ENCODE measurements around the gene GLTPD2.

The GLTPD2 gene

GRCh38 chr17:4833941-4834680 is 45.3 kb downstream of the GLTPD2 start:
- no peaks in the 10 kb centered on the region for H3K9me2 ChIP-seq (replicated peaks; ENCODE audit: insufficient read depth, low read length)
- peak overlapping the region; percentile 83 for H3K4me2 ChIP-seq (ENCODE audit: low read depth, low read length, poor library complexity, severe bottlenecking)
- peak overlapping the region; percentile 81 for H3K4me3 ChIP-seq (ENCODE audit: insufficient read depth, low read length, poor library complexity, severe bottlenecking)
- peaks cover 36% of the 10 kb centered on the region for H3K79me2 ChIP-seq (ENCODE audit: insufficient read depth, low read length)
- H3F3A ChIP-seq (ENCODE audit: insufficient read depth): 0 out of 2 replicates have a peak, but pooled peaks cover 6% of the 10 kb centered on the region
- H2AFZ ChIP-seq (ENCODE audit: low read depth, low read length, severe bottlenecking): peak overlapping the region; percentile 65
- H3K36me3 ChIP-seq (ENCODE audit: low read length): no peaks in the 10 kb centered on the region
- H3K9me3 ChIP-seq (ENCODE audit: insufficient read depth, low read length): no peaks in the 10 kb centered on the region
- peak overlapping the region; percentile 21; the same call in 1 of the 2 replicates for H3K27ac ChIP-seq (ENCODE audit: low read depth, low read length)
- no peak for TF ChIP-seq EZH2phosphoT487 (conservative IDR thresholded peaks at IDR 0.05; ENCODE audit: low read length)
- TF ChIP-seq CTCF (IDR thresholded peaks at IDR 0.05; ENCODE audit: insufficient read depth, low read length, poor library complexity, severe bottlenecking): no peak
- H3K27me3 ChIP-seq (ENCODE audit: low read length): no peaks in the 10 kb centered on the region
- H4K20me1 ChIP-seq (ENCODE audit: low read depth, low read length): no peaks in the 10 kb centered on the region
- peak overlapping the region; percentile 90 for H3K9ac ChIP-seq (ENCODE audit: low read length)

GRCh38 chr17:4834681-4835020 is 45.9 kb downstream of the GLTPD2 start:
- peak overlapping the region; percentile 90 for H3K9ac ChIP-seq (ENCODE audit: low read length)
- peaks cover 41% of the 10 kb centered on the region for H3K79me2 ChIP-seq (ENCODE audit: insufficient read depth, low read length)
- H3K9me2 ChIP-seq (replicated peaks; ENCODE audit: insufficient read depth, low read length): no peaks in the 10 kb centered on the region

GRCh38 chr17:4836221-4836620 is 47.5 kb downstream of the GLTPD2 start:
- Histone ChIP-seq H3K79me2 (ENCODE audit: insufficient read depth, low read length) (peaks cover 55% of the 10 kb centered on the region), H3K4me3 (ENCODE audit: insufficient read depth, low read length, poor library complexity, severe bottlenecking) (no peak overlapping the region), H3K9ac (ENCODE audit: low read length) (no peak overlapping the region), H3K4me2 (ENCODE audit: low read depth, low read length, poor library complexity, severe bottlenecking) (no peak overlapping the region), H3K27ac (ENCODE audit: low read depth, low read length) (no peak overlapping the region), H4K20me1 (ENCODE audit: low read depth, low read length) (0 out of 2 replicates have a peak, but pooled peaks cover 3% of the 10 kb centered on the region), H3F3A (ENCODE audit: insufficient read depth) (0 out of 2 replicates have a peak, but pooled peaks cover 6% of the 10 kb centered on the region), H3K27me3 (ENCODE audit: low read length) (no peaks in the 10 kb centered on the region), H3K36me3 (ENCODE audit: low read length) (no peaks in the 10 kb centered on the region), H3K9me3 (ENCODE audit: insufficient read depth, low read length) (no peaks in the 10 kb centered on the region), H3K9me2 (replicated peaks; ENCODE audit: insufficient read depth, low read length) (no peaks in the 10 kb centered on the region), H2AFZ (ENCODE audit: low read depth, low read length, severe bottlenecking) (no peak overlapping the region)
- TF ChIP-seq CTCF (IDR thresholded peaks at IDR 0.05; ENCODE audit: insufficient read depth, low read length, poor library complexity, severe bottlenecking) (no peak), EZH2phosphoT487 (conservative IDR thresholded peaks at IDR 0.05; ENCODE audit: low read length) (no peak)

More at GRCh38 chr17:4834681-4835020, 45.9 kb downstream of the GLTPD2 start:
- Histone ChIP-seq H3K27me3 (ENCODE audit: low read length) (no peaks in the 10 kb centered on the region), H3K4me2 (ENCODE audit: low read depth, low read length, poor library complexity, severe bottlenecking) (peak overlapping the region; percentile 83), H3F3A (ENCODE audit: insufficient read depth) (0 out of 2 replicates have a peak, but pooled peaks cover 6% of the 10 kb centered on the region), H4K20me1 (ENCODE audit: low read depth, low read length) (no peaks in the 10 kb centered on the region), H3K36me3 (ENCODE audit: low read length) (no peaks in the 10 kb centered on the region), H3K4me3 (ENCODE audit: insufficient read depth, low read length, poor library complexity, severe bottlenecking) (peak overlapping the region; percentile 81), H3K9me3 (ENCODE audit: insufficient read depth, low read length) (no peaks in the 10 kb centered on the region), H3K27ac (ENCODE audit: low read depth, low read length) (no peak overlapping the region), H2AFZ (ENCODE audit: low read depth, low read length, severe bottlenecking) (no peak overlapping the region)
- no peak for TF ChIP-seq EZH2phosphoT487 (conservative IDR thresholded peaks at IDR 0.05; ENCODE audit: low read length)
- no peak for TF ChIP-seq CTCF (IDR thresholded peaks at IDR 0.05; ENCODE audit: insufficient read depth, low read length, poor library complexity, severe bottlenecking)
